Gastroesophageal sphincter (tissue), 4 donors: ENCODE results near the gene GPR137B. TPM values are rescaled to one million over a fixed set of nuclear protein-coding genes. Genes with fewer than 3 reads are reported as not detected.

ENCODE experiments used
- ATAC-seq: fragments of 150-250 bp; one replicate; pipeline ENCODE4 v1.9.1; 2016; ENCODE audit warnings: mild to moderate bottlenecking, moderate library complexity
- H3K27ac ChIP-seq, 4 donors: fragments of 200-600 bp; sonication (generic) in 3 of 4; 1 replicate in 3 of 4; 2 replicates in 1 of 4; pipeline ENCODE4 v1.5.1; 2016 to 2019
- H3K27me3 ChIP-seq: fragments of 200-600 bp; sonication (generic); one replicate; pipeline ENCODE4 v1.5.1; 2019
- H3K36me3 ChIP-seq, 2 donors: fragments of 200-600 bp; sonication (generic); one replicate each; pipeline ENCODE4 v1.5.1; 2019; ENCODE audit warnings: control low read depth in 1 of 2
- H3K4me1 ChIP-seq, 3 donors: fragments of 200-600 bp; sonication (generic); 1 replicate in 2 of 3; 2 replicates in 1 of 3; pipeline ENCODE4 v1.5.1; 2016 to 2019; ENCODE audit warnings: control low read depth in 2 of 3
- H3K4me3 ChIP-seq, 2 donors: fragments of 200-600 bp; sonication (generic); one replicate each; pipeline ENCODE4 v1.5.1; 2019; ENCODE audit warnings: mild to moderate bottlenecking in 1 of 2, moderate library complexity in 1 of 2
- H3K9me3 ChIP-seq, 3 donors: fragments of 200-600 bp; sonication (generic); one replicate each; pipeline ENCODE4 v1.5.1; 2017 to 2019; ENCODE audit warnings: control low read depth in 2 of 3
- CTCF ChIP-seq, 4 experiments: fragments of 200-600 bp in 2 of 4; fragments of 450-650 bp in 2 of 4; sonication (generic) in 1 of 4; IDR thresholded peaks; one replicate each; pipeline ENCODE4 v1.5.1; 2017 to 2019; ENCODE audit warnings: antibody characterized with exemption in 4 of 4, mild to moderate bottlenecking in 2 of 4, moderate library complexity in 2 of 4
- EP300 ChIP-seq: sonication (generic); formaldehyde crosslinking; IDR thresholded peaks from one replicate; pipeline ENCODE4 v1.6.1; 2017; ENCODE audit warnings: antibody characterized with exemption, mild to moderate bottlenecking
- POLR2A ChIP-seq, 2 donors: fragments of 450-650 bp; IDR thresholded peaks; one replicate each; pipeline ENCODE4 v1.6.1; 2017; ENCODE audit warnings: antibody characterized with exemption in 2 of 2, mild to moderate bottlenecking in 2 of 2, moderate library complexity in 1 of 2
- POLR2AphosphoS5 ChIP-seq: sonication (generic); formaldehyde crosslinking; IDR thresholded peaks from one replicate; pipeline ENCODE4 v1.6.1; 2017; ENCODE audit warnings: antibody characterized with exemption
- WGBS, 2 donors: methylation state at CpG; one replicate each; pipeline ENCODE4 v1.1.5; 2018; ENCODE audit warnings: low coverage in 1 of 2; 5-methylcytosine and 5-hydroxymethylcytosine counted together
- total RNA-seq, 4 donors: library from RNA; depleted of rRNA; stranded (reverse); fragments of >200 nt; gene quantifications; one replicate each; pipeline ENCODE4 v1.1.0, GENCODE V29; 2016

The GPR137B gene
- total RNA-seq, 4 donors from 2014 or later, result 11.4 to 17.7 (median 14.1) TPM

GRCh38 chr1:236193184-236193583, 50.8 kb downstream of the GPR137B start:
- Histone ChIP-seq H3K27ac (no peak overlapping the region), H3K36me3 (peaks cover 0 to 38% of the 10 kb centered on the region in 2 donors), H3K27me3 (no peaks in the 10 kb centered on the region), H3K4me3 (no peak overlapping the region), H3K4me1 (no peaks in the 10 kb centered on the region), H3K9me3 (peaks cover 0 to 37% (median 2%) of the 10 kb centered on the region in 3 donors)
- no peak for TF ChIP-seq POLR2A (IDR thresholded peaks at IDR 0.05)
- no peak for TF ChIP-seq CTCF (IDR thresholded peaks at IDR 0.05)
- no peak for TF ChIP-seq EP300
- no peak for TF ChIP-seq POLR2AphosphoS5
- WGBS, 2 donors, result 60 to 94% methylated on average over 2 of the region's 2 CpGs
- ATAC-seq, result no peak

DNA sequence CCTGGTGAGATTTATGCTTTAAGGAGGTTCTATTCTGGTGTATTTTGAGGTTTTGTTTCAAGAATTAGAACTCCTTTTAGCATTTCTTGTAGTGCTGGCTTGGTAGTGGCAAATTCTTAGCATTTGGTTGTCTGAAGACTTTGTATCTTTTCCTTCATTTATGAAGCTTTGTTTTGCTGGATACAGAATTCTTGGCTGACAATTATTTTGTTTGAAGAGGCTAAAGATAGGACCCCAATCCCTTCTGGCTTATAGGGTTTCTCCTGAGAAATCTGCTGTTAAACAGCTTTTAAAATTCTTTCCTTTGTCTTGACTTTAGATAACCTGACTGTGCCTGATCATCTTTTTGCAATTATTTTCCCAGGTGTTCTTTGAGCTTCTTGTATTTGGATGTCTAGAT, 58.6 kb downstream of the GPR137B start:
- ATAC-seq, result no peak
- H3K27ac ChIP-seq, result no peak overlapping the region
- no peaks in the 10 kb centered on the region for H3K4me1 ChIP-seq
- peaks cover 0 to 71% (median 2%) of the 10 kb centered on the region in 3 donors for H3K9me3 ChIP-seq
- TF ChIP-seq CTCF (IDR thresholded peaks at IDR 0.05), result no peak
- no peak for TF ChIP-seq POLR2A (IDR thresholded peaks at IDR 0.05)
- TF ChIP-seq POLR2AphosphoS5, result no peak
- TF ChIP-seq EP300, result no peak
- no peak overlapping the region for H3K4me3 ChIP-seq
- H3K36me3 ChIP-seq, result peaks cover 0 to 21% of the 10 kb centered on the region in 2 donors
- H3K27me3 ChIP-seq, result no peaks in the 10 kb centered on the region

DNA sequence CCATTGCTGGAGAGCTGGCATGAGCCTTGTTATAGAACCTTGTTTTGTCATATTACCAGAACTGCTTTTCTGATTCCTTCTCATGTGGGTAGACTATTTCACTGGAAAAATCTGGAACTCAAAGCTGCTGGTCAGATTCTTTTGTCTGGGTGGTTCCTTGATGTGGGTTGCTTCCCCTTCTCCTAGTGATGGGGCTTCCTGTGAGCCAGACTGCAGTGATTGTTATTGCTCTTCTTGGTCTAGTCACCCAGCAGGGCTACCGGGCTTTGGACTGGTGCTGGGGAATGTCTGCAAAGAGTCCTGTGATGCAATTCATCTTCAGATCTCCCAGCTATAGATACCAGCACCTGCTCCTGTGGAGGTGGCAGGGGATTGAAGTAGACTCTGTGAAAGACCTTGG, 59.4 kb downstream of the GPR137B start:
- Histone ChIP-seq H3K4me3 (no peak overlapping the region), H3K9me3 (peaks cover 0 to 62% (median 2%) of the 10 kb centered on the region in 3 donors), H3K36me3 (peaks cover 0 to 24% of the 10 kb centered on the region in 2 donors), H3K27me3 (no peaks in the 10 kb centered on the region), H3K4me1 (no peaks in the 10 kb centered on the region), H3K27ac (no peak overlapping the region)
- WGBS, 2 donors, result 80 to 100% methylated on average over 1 of the region's 1 CpG
- TF ChIP-seq POLR2A (IDR thresholded peaks at IDR 0.05) (no peak), CTCF (IDR thresholded peaks at IDR 0.05) (no peak), EP300 (no peak), POLR2AphosphoS5 (no peak)
- ATAC-seq, result no peak

DNA sequence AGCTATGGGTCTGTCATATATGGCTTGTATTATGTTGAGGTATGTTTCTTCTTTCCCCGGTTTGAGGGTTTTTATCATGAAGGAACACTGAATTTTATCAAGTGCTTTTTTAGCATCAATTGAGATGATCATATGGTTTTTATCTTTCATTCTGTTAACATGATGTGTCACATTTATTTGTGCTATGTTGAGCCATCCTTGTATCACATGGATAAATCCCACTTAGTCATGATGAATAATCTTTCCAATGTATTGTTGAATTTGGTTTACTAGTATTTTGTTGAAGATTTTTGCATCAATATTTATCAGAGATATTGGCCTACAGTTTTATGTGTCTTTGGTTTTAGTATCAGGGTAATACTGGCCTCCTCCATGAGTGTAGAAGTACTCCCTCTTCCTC, 61.7 kb downstream of the GPR137B start:
- Histone ChIP-seq H3K4me1 (no peaks in the 10 kb centered on the region), H3K9me3 (peaks cover 0 to 42% (median 0%) of the 10 kb centered on the region in 3 donors), H3K27ac (no peak overlapping the region), H3K4me3 (no peak overlapping the region), H3K27me3 (no peaks in the 10 kb centered on the region), H3K36me3 (peaks cover 0 to 25% of the 10 kb centered on the region in 2 donors)
- WGBS, 2 donors, result 80 to 91% methylated on average over 1 of the region's 1 CpG
- TF ChIP-seq POLR2AphosphoS5 (no peak), CTCF (IDR thresholded peaks at IDR 0.05) (no peak), POLR2A (IDR thresholded peaks at IDR 0.05) (no peak), EP300 (no peak)
- ATAC-seq, result no peak

DNA sequence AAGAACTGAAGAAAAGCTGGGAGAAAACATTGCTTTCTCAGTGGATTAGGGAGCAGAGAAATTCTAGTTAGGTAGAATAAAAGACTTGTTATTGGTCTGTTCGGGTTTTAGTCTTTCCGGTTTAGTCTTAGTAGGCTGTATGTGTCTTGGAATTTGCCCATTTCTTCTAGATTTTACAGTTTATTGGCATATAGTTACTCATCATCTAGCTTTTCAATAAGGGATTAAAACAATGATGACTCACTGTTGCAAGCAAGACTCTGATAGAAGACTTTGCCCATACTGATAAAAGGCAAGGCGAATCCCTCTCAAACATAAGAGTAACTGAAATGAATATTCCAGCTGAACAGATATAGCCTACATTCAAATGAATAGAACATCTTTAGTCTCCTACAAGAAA, 62.3 kb downstream of the GPR137B start:
- WGBS, 2 donors, result 87 to 94% methylated on average over 2 to 3 of the region's 3 CpGs
- Histone ChIP-seq H3K4me1 (no peaks in the 10 kb centered on the region), H3K27me3 (no peaks in the 10 kb centered on the region), H3K4me3 (no peak overlapping the region), H3K36me3 (peaks cover 0 to 30% of the 10 kb centered on the region in 2 donors), H3K9me3 (peaks cover 0 to 38% (median 0%) of the 10 kb centered on the region in 3 donors), H3K27ac (no peak overlapping the region)
- TF ChIP-seq POLR2A (IDR thresholded peaks at IDR 0.05) (no peak), EP300 (no peak), POLR2AphosphoS5 (no peak), CTCF (IDR thresholded peaks at IDR 0.05) (no peak)
- no peak for ATAC-seq
